Nephron (organoid): ENCODE results near the gene GABRD.
A peak's percentile ranks its signal among the peaks of the same experiment; 100 is the strongest.

Experiments used
- H3K27ac Mint-ChIP-seq, 3 experiments: 2 replicates each; pipeline ENCODE4 v1.8.0; 2020; ENCODE audit warnings: mixed read lengths in 3 of 3, mild to moderate bottlenecking in 2 of 3, moderate library complexity in 1 of 3
- H3K27me3 Mint-ChIP-seq: 2 replicates; pipeline ENCODE4 v1.8.0; 2021; ENCODE audit warnings: low read depth, mild to moderate bottlenecking, moderate library complexity, mixed read lengths
- H3K36me3 Mint-ChIP-seq: 2 replicates; pipeline ENCODE4 v1.8.0; 2020; ENCODE audit warnings: low read depth, mixed read lengths
- H3K4me1 Mint-ChIP-seq: 2 replicates; pipeline ENCODE4 v1.8.0; 2020; ENCODE audit warnings: mixed read lengths
- H3K4me3 Mint-ChIP-seq, 3 experiments: 2 replicates each; pipeline ENCODE4 v1.8.0; 2020; ENCODE audit warnings: mild to moderate bottlenecking in 3 of 3, mixed read lengths in 3 of 3, moderate library complexity in 2 of 3
- H3K9me3 Mint-ChIP-seq: 2 replicates; pipeline ENCODE4 v1.8.0; 2020; ENCODE audit warnings: mixed read lengths
- TF ChIP-seq, protein P1 (sequence below), 3 experiments: fragments of 200-600 bp; sonication (generic); IDR thresholded peaks; one replicate each; pipeline ENCODE4 v1.5.0; 2021; ENCODE audit warnings: antibody characterized with exemption in 3 of 3; ENCODE audit not compliant: unreplicated experiment in 3 of 3

The GABRD gene

DNA sequence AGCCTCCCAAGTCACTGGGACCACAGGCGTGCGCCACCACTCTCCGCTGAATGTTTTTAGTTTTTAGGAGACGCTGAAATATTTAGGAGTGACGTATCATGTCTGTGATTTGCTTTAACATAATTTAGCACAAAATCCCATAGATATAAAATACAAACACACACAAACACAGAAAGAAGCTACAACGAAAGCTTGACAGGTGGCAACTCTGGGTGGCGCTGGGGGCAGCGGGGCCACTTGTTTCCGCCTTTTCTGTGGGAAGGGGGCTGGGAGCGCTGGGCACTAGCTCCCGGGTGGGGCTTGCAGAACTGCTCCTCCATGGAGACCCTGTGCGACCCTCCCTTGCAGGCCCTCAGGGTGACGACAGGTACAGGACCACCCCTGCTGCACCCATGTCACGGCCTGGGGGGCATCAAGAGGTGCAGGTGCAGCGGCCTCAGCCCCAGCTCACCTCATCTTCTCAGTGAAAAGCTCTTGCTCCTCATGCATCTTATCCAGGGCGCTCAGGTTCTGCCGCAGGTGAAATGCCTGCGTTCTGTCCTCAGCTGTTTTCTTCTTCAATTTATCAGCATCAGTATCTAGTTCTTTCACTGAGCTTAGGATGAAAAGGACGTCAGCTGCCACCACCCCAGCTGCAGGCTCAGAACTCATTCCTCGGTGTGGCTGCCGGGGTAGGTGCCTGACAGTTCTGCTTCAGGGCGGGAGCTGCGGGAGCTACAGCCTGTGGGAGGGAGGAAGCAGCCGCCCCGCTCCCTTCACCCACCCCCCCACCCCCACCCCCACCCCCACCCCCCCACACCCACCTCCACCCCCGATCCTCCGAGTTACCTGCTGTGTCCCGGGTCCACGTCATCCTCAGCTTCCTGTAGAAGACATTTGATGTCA is 30.8 kb upstream of the GABRD start:
- Mint-ChIP-seq H3K4me3 (no peak overlapping the region), H3K36me3 (no peaks in the 10 kb centered on the region), H3K9me3 (no peaks in the 10 kb centered on the region), H3K27ac (peak overlapping the region; percentile 82 to 92 (median 86)), H3K4me1 (peaks cover 31% of the 10 kb centered on the region), H3K27me3 (peaks cover 7% of the 10 kb centered on the region)
- TF ChIP-seq, protein P1, sequence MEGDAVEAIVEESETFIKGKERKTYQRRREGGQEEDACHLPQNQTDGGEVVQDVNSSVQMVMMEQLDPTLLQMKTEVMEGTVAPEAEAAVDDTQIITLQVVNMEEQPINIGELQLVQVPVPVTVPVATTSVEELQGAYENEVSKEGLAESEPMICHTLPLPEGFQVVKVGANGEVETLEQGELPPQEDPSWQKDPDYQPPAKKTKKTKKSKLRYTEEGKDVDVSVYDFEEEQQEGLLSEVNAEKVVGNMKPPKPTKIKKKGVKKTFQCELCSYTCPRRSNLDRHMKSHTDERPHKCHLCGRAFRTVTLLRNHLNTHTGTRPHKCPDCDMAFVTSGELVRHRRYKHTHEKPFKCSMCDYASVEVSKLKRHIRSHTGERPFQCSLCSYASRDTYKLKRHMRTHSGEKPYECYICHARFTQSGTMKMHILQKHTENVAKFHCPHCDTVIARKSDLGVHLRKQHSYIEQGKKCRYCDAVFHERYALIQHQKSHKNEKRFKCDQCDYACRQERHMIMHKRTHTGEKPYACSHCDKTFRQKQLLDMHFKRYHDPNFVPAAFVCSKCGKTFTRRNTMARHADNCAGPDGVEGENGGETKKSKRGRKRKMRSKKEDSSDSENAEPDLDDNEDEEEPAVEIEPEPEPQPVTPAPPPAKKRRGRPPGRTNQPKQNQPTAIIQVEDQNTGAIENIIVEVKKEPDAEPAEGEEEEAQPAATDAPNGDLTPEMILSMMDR (IDR thresholded peaks at IDR 0.05; ENCODE audit: unreplicated experiment in 3 of 3): no peak

DNA sequence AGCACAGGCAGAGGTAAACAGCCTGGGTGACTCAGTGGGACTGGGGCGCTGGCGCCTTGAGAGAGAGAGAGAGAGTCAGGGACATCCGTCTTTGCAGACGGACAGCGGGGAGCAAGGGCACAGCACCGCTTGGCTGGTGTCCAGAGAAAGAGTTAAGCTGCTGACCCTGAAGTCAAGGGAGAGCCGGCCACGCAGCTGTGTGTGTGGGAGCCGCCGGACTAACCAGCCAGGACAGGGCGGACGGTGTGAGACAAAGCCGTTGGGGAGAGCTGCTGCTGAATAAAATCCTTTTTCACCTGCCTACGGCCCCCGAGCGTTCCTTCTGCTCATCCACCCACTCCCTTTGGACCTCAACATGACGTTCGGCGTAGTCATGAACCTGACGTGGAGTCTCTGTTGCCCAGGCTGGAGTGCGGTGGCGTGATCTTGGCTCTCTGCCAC is 30.0 kb upstream of the GABRD start:
- Mint-ChIP-seq H3K36me3 (no peaks in the 10 kb centered on the region), H3K4me1 (peaks cover 31% of the 10 kb centered on the region), H3K27me3 (peaks cover 8% of the 10 kb centered on the region), H3K9me3 (no peaks in the 10 kb centered on the region), H3K4me3 (peak overlapping the region; percentile 29 to 52 (median 49)), H3K27ac (peak overlapping the region; percentile 82 to 92 (median 86))
- TF ChIP-seq, protein P1 (IDR thresholded peaks at IDR 0.05; ENCODE audit: unreplicated experiment in 3 of 3): no peak

DNA sequence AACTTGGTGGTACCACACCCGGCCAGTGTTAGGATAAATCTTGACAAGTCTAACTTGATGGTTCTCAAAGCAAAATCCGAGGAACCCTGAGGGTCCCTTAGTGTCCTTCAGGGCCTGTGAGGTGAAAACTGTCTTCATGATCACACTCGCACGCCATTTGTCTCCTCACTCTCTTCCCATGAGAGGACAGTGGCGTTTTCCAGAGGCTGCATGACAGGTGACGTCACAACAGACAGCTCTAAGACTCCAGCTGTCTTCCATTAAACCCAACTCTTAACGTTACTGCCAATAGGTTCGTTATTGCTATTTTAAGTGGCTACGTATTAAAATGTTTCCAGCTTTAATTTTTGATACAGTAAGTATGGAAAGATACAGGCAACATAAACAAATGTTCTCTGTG is 29.4 kb upstream of the GABRD start:
- Mint-ChIP-seq H3K4me1 (peaks cover 31% of the 10 kb centered on the region), H3K4me3 (peak overlapping the region in 2 of 3 experiments; percentile 17 to 31), H3K27ac (peak overlapping the region; percentile 82 to 92 (median 86)), H3K9me3 (no peaks in the 10 kb centered on the region), H3K27me3 (peaks cover 11% of the 10 kb centered on the region), H3K36me3 (no peaks in the 10 kb centered on the region)
- TF ChIP-seq, protein P1 (IDR thresholded peaks at IDR 0.05; ENCODE audit: unreplicated experiment in 3 of 3): no peak

DNA sequence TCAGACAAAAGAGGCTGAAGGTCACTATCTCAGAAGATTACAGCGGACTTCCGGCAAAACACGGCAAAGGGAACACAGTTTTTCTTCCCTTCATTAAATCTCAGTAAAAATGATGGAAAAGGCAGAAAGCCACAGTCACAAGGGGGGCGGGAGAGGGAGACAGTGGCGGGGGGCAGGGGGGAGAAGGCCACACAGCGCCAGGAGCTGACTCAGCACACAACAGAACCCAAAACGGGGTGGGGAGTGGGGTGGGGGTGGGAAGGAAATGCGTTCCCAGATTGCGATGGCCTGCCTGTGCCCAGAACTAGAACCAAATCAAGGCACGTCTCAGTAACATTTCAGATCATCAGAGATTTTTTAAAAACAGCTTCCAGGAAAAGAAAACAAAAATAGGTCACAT is 28.9 kb upstream of the GABRD start:
- peaks cover 14% of the 10 kb centered on the region for H3K27me3 Mint-ChIP-seq
- H3K36me3 Mint-ChIP-seq: no peaks in the 10 kb centered on the region
- peak overlapping the region in 1 of 3 experiments; percentile 31 for H3K4me3 Mint-ChIP-seq
- H3K27ac Mint-ChIP-seq: peak overlapping the region; percentile 82 to 92 (median 86)
- no peaks in the 10 kb centered on the region for H3K9me3 Mint-ChIP-seq
- TF ChIP-seq, protein P1 (IDR thresholded peaks at IDR 0.05; ENCODE audit: unreplicated experiment in 3 of 3): no peak
- H3K4me1 Mint-ChIP-seq: peaks cover 31% of the 10 kb centered on the region

DNA sequence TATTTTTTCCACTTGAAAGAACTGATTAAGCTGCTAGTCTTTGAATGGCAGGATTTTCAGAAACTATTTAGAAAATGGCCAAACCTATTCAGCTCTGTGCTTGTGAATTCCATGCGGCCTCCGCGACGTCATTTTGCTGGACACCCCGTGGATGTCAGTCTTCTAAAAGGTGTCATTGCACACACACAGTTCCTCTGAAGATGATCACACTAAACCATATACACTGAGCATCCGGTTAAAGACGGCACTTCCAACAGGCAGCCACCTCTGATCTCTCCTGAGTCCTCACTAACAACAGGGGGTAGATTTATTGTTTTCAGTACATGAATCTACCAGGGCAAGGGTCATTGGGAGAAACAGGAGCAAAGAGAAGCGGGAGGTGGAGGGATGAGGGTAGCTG is 24.6 kb upstream of the GABRD start:
- H3K27me3 Mint-ChIP-seq: peaks cover 13% of the 10 kb centered on the region
- H3K9me3 Mint-ChIP-seq: no peaks in the 10 kb centered on the region
- peak overlapping the region in 2 of 3 experiments; percentile 14 to 15 for H3K27ac Mint-ChIP-seq
- peaks cover 15% of the 10 kb centered on the region for H3K4me1 Mint-ChIP-seq
- H3K36me3 Mint-ChIP-seq: no peaks in the 10 kb centered on the region
- H3K4me3 Mint-ChIP-seq: no peak overlapping the region
- TF ChIP-seq, protein P1 (IDR thresholded peaks at IDR 0.05; ENCODE audit: unreplicated experiment in 3 of 3): no peak
